ENCODE measurements around the gene VPS39.

Gene VPS39

DNA sequence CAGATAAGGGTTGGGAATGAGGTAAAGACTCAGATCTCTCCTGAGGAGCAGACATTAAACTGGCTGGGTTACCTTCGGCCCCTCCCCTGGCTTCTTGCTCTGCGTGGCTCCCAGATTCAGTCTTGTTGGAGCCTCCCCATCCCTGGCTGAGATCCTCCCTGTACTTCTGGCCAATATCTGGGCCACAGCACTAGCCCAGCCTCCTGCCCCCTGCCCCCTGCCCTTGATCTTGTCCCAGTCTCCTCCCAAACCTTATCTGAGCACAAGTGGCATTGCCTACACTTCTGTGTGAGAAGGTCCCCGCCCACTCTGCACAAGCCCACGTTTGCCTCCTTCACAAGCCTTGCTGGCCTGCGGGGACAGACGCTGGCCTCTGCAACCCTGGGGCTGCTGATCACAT, 68.5 kb downstream of the VPS39 start:
- H3K27me3 ChIP-seq (replicated peaks; ENCODE audit: insufficient read depth, low read length), result no peaks in the 10 kb centered on the region
- H3F3A ChIP-seq (ENCODE audit: insufficient read depth, low read length), result no peaks in the 10 kb centered on the region
- H3K27ac ChIP-seq (ENCODE audit: low read length), result no peak overlapping the region
- no peaks in the 10 kb centered on the region for H3K9me2 ChIP-seq (replicated peaks; ENCODE audit: insufficient read depth, low read length)
- no peaks in the 10 kb centered on the region for H4K20me1 ChIP-seq (ENCODE audit: insufficient read depth, low read length)
- H3K9ac ChIP-seq (ENCODE audit: low read length), result no peak overlapping the region
- H3K4me3 ChIP-seq (ENCODE audit: low read length), result no peak overlapping the region
- H3K79me2 ChIP-seq (ENCODE audit: low read length), result no peaks in the 10 kb centered on the region
- TF ChIP-seq, protein P1, sequence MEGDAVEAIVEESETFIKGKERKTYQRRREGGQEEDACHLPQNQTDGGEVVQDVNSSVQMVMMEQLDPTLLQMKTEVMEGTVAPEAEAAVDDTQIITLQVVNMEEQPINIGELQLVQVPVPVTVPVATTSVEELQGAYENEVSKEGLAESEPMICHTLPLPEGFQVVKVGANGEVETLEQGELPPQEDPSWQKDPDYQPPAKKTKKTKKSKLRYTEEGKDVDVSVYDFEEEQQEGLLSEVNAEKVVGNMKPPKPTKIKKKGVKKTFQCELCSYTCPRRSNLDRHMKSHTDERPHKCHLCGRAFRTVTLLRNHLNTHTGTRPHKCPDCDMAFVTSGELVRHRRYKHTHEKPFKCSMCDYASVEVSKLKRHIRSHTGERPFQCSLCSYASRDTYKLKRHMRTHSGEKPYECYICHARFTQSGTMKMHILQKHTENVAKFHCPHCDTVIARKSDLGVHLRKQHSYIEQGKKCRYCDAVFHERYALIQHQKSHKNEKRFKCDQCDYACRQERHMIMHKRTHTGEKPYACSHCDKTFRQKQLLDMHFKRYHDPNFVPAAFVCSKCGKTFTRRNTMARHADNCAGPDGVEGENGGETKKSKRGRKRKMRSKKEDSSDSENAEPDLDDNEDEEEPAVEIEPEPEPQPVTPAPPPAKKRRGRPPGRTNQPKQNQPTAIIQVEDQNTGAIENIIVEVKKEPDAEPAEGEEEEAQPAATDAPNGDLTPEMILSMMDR (IDR thresholded peaks at IDR 0.05; ENCODE audit: low read length), result no peak
- no peak for TF ChIP-seq EZH2 (optimal IDR thresholded peaks at IDR 0.05; ENCODE audit: low read depth, low read length)
- TF ChIP-seq EZH2phosphoT487 (IDR thresholded peaks at IDR 0.05; ENCODE audit: low read length), result no peak
- H2AFZ ChIP-seq (ENCODE audit: low read length), result no peak overlapping the region
- no peak for DNase-seq
- H3K9me3 ChIP-seq (replicated peaks; ENCODE audit: insufficient read depth, low read length), result no peaks in the 10 kb centered on the region
- no peak overlapping the region for H3K4me2 ChIP-seq (ENCODE audit: low read depth, low read length)
- no peaks in the 10 kb centered on the region for H3K4me1 ChIP-seq (ENCODE audit: low read length)
- H3K36me3 ChIP-seq (replicated peaks; ENCODE audit: insufficient read depth, low read length), result no peaks in the 10 kb centered on the region

DNA sequence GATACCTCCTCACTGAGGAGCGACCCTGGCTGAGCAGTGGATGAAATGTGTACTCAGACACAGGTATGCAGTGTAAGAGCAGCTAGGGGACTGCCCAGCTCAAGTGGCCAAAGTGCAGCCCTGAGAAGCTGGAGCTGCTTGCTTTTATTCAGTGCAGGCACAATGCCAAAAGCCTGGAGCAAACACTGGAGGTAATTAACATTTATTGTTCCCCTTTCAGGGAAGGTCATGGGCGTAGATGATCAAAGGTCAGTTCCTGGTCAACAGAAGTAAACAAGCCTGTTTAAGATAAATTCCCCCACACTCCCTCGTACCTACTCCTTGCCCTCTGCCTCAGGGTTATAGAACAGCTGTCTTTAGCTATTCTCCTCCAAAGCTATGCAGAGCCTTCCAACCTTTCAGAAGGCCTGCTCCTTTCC, 69.1 kb downstream of the VPS39 start:
- no peaks in the 10 kb centered on the region for H3K27me3 ChIP-seq (replicated peaks; ENCODE audit: insufficient read depth, low read length)

DNA sequence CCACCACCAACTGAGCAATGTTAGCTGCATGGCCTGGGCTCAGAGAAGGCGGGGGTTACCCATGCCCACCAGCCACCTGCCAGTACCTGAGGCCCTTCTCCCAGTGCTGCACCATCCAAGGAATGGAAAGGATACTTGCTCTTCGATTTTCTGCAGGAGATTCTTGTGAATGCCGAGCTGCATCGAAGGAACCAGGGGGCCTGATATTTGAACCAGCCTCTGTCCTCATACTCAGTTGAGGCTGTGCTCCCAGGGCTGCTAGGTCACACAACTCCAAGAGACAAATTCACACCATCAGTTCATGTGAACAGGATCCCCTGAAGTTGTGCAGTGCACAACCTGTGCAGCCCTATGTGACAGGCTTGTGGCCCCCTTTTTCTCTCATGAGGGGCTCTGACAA, 69.7 kb downstream of the VPS39 start:
- no peak for DNase-seq

More for the DNA sequence above, 69.1 kb downstream of the VPS39 start:
- no peak overlapping the region for H3K9ac ChIP-seq (ENCODE audit: low read length)
- no peak for DNase-seq
- H3K9me2 ChIP-seq (replicated peaks; ENCODE audit: insufficient read depth, low read length), result no peaks in the 10 kb centered on the region
- no peak overlapping the region for H3K27ac ChIP-seq (ENCODE audit: low read length)
- no peaks in the 10 kb centered on the region for H3F3A ChIP-seq (ENCODE audit: insufficient read depth, low read length)
- no peak overlapping the region for H3K4me2 ChIP-seq (ENCODE audit: low read depth, low read length)
- H4K20me1 ChIP-seq (ENCODE audit: insufficient read depth, low read length), result no peaks in the 10 kb centered on the region
- no peaks in the 10 kb centered on the region for H3K9me3 ChIP-seq (replicated peaks; ENCODE audit: insufficient read depth, low read length)
- H3K36me3 ChIP-seq (replicated peaks; ENCODE audit: insufficient read depth, low read length), result no peaks in the 10 kb centered on the region
- no peaks in the 10 kb centered on the region for H3K4me1 ChIP-seq (ENCODE audit: low read length)
- H3K79me2 ChIP-seq (ENCODE audit: low read length), result no peaks in the 10 kb centered on the region
- TF ChIP-seq EZH2phosphoT487 (IDR thresholded peaks at IDR 0.05; ENCODE audit: low read length) (no peak), EZH2 (optimal IDR thresholded peaks at IDR 0.05; ENCODE audit: low read depth, low read length) (no peak)
- TF ChIP-seq, protein P1 (IDR thresholded peaks at IDR 0.05; ENCODE audit: low read length), result no peak
- no peak overlapping the region for H2AFZ ChIP-seq (ENCODE audit: low read length)
- H3K4me3 ChIP-seq (ENCODE audit: low read length), result no peak overlapping the region

More for the DNA sequence above, 69.7 kb downstream of the VPS39 start:
- Histone ChIP-seq H3K27ac (ENCODE audit: low read length) (no peak overlapping the region), H3K79me2 (ENCODE audit: low read length) (no peaks in the 10 kb centered on the region), H3K36me3 (replicated peaks; ENCODE audit: insufficient read depth, low read length) (no peaks in the 10 kb centered on the region), H2AFZ (ENCODE audit: low read length) (no peak overlapping the region), H3K9ac (ENCODE audit: low read length) (no peak overlapping the region), H3K4me3 (ENCODE audit: low read length) (no peak overlapping the region), H4K20me1 (ENCODE audit: insufficient read depth, low read length) (no peaks in the 10 kb centered on the region), H3F3A (ENCODE audit: insufficient read depth, low read length) (no peaks in the 10 kb centered on the region), H3K27me3 (replicated peaks; ENCODE audit: insufficient read depth, low read length) (no peaks in the 10 kb centered on the region), H3K4me1 (ENCODE audit: low read length) (no peaks in the 10 kb centered on the region), H3K9me2 (replicated peaks; ENCODE audit: insufficient read depth, low read length) (no peaks in the 10 kb centered on the region), H3K9me3 (replicated peaks; ENCODE audit: insufficient read depth, low read length) (no peaks in the 10 kb centered on the region), H3K4me2 (ENCODE audit: low read depth, low read length) (no peak overlapping the region)
- TF ChIP-seq EZH2phosphoT487 (IDR thresholded peaks at IDR 0.05; ENCODE audit: low read length) (no peak), EZH2 (optimal IDR thresholded peaks at IDR 0.05; ENCODE audit: low read depth, low read length) (no peak)
- TF ChIP-seq, protein P1 (IDR thresholded peaks at IDR 0.05; ENCODE audit: low read length), result no peak

Data from MM.1S (cell line).